NCI-H146 (cell line): Measurements from ENCODE around the gene MARCHF5.
A peak's percentile ranks its signal among the peaks of the same experiment; 100 is the strongest.

Experiments used
- DNase-seq: peaks from one replicate; lab custom pipeline; 2025; lab: John Stamatoyannopoulos, UW

Gene MARCHF5, protein sequence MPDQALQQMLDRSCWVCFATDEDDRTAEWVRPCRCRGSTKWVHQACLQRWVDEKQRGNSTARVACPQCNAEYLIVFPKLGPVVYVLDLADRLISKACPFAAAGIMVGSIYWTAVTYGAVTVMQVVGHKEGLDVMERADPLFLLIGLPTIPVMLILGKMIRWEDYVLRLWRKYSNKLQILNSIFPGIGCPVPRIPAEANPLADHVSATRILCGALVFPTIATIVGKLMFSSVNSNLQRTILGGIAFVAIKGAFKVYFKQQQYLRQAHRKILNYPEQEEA

DNA sequence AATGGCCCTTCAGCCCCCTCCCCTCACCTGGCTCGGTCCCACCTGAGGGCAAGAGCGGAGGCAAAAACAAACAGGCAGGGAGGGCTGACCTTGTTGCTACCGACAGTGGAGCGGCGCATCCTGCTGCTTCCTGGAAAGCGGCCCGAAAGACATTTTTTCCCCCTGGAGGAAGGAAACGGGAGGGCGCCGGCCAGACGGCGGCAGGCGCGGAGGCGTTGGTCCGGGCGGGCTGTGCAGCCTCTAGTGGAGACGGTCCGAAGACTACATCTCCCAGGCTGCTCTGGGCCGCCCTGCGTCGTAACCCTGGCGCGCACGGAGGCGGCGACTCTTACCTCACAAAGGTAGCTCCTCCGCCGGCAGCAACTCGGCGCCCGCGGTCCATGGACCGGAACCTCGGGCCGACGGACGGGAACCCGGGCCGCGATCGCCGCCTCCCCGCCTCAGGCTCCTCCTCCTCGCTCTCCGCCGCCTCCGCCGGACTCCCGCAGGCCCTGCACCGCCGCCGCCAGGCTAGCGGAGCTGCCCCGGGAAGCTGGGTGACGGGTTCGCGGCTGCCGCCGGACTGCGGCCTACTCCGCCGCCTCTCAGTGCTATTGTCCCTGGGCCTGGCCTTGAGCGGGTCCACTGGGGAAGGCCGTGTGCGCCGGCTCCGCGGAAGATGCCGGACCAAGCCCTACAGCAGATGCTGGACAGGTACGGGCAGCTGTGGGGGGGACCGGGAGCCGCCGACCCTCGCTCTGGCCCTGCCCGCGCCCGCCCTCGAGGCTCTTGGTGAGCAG lies at the start of gene MARCHF5, which contains the start of gene CPEB3:
MARCHF5 (plus strand) TSS at position 331 of the 779 bp plus-strand sequence; CDS start at position 659, 328 bp downstream.
CPEB3 (minus strand) TSS at position 242 of the 779 bp plus-strand sequence. CDS start 50,728 bp downstream, outside the sequence.
- DNase-seq: peak; percentile 97

DNA sequence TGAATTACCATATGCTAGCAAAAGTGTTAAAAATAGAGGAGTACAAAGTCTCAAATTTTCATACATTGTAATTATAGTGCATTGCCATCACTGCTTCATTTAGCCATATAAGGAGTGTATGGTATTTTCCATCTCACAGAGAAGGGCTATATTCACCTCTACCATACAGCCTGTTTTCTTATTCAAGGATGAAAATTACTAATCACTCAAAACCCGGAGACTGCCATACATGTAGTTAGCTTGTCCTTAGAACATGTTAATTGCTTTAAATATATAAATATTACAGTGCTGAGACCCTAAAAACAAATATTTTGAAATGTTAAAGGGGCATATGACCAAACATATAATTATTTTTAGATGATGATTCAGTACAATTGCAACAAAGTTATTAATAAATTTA lies 49.5 kb upstream of the MARCHF5 start:
- DNase-seq: no peak

DNA sequence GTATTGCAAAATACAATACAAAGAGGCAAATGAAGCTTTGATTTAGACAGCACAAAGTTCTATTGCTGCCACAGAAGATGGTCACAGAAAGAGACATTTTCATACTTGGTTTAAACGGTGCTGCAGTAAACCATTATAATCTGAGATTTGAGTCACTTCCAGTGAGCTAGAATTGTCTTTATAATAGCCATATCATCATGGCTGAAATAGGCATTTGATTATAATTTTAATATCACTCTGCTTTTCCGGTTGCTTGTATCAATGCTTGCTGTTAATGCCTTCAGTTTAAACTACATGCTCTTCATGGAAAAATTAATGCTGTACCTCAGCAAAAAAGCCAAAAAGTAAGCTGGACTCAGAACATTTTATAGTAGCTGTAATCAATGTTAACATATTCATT lies 48.6 kb upstream of the MARCHF5 start:
- no peak for DNase-seq

DNA sequence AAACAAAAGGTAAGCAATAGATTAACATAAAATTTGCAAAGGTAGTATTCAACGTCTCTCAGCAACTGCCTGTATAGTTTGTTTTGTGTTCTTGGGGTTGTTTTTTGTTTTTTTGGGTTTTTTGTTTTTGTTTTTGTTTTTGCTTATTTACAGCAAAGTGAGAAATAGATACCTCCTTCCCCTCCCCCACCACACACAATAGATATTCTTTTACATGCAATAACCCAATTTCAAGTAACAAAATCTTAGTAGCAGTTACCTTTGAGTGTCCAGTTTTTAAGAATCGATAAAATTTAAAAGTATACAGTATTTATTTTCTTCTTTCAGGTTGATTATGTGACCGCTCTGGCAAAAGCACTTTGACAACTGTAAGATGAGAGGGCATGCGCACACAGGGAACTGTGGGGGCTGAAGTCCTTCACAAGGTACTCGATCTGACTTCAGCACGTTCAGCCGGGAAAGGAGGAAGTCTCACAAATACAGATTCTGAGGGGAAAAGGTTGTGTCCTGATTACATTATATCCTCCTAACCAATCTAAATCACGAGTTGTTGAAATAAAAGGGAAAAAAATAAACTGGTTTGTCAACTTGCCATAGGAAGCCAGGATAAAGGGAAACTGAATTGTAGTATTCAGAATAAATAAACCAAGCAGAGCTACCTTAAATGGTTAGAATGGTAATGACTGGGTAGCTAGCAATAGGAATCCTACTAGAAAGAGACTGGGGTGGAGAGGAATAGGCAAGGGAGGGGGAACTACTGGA lies 47.9 kb upstream of the MARCHF5 start:
- peak; percentile 85 for DNase-seq

DNA sequence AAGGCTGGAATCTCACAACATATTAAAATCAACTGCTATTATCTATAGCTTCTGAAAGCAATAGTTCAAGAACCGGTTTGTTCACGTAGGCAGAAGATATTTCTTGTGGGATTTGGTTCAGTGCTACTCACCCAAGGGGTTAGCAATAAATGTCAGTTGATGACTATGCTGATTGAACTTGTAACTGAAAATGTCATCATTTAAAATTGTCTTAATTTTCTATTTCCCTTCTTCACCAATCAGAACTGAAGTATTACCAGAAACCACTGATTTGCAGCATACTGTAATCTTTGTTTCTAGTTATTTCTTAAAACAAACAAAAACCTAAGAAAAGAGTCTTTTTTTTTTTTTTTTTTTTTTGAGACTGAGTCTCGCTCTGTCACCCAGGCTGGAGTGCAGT lies 46.2 kb upstream of the MARCHF5 start:
- no peak for DNase-seq

DNA sequence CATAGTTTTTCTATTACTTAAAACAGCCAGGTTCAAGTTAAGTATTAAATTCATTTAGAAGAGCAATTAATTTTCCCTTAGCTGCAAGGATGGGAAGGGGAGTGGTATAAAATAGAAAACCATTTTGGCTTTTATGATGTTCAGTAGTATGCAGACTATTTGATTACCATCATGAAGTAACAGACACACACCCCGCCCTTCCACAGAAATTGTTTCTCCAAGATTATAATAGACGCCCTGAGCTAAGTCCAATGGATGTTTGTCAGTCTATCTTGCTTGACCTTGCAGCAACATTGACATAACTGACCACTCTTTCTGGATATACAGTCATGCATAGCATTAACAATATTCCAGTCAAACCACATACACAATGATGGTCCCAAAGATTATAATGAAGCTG lies 42.4 kb upstream of the MARCHF5 start:
- no peak for DNase-seq

DNA sequence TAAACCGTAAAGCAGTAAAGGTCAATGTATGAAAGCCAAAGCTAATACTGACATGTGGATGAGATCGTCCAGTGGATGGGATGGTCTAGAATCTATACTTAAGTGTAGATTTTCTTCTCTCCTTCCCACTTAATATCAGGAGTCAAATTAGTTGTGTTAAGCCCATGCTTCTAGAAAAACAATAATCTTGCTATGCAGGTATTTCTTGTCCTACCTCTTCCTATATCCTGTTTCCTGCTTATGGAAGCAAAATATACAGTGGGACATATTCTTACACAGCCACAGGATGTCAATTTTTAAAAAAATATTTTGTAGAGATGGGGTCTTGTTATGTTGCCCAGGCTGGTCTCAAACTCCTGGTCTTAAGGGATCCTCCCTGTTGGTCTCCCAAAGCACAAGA lies 27.6 kb upstream of the MARCHF5 start:
- DNase-seq: no peak

DNA sequence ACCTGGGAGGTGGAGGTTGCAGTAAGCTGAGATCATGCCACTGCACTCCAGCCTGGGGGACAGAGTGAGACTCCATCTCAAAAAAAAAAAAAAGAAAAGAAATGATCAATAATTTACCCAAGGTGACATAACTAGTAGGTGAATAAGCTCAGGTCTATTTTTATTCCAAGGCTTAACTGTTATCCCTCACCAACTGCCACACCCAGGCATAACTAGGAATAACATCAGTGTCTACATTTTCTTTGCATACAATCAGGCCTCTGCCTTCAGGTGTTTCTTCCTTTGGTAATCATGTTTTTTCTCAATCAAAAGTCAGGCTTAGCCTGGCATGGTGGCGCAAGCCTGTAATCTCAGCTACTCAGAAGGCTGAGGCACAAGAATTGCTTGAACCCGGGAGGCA lies 26.7 kb upstream of the MARCHF5 start:
- DNase-seq: no peak

DNA sequence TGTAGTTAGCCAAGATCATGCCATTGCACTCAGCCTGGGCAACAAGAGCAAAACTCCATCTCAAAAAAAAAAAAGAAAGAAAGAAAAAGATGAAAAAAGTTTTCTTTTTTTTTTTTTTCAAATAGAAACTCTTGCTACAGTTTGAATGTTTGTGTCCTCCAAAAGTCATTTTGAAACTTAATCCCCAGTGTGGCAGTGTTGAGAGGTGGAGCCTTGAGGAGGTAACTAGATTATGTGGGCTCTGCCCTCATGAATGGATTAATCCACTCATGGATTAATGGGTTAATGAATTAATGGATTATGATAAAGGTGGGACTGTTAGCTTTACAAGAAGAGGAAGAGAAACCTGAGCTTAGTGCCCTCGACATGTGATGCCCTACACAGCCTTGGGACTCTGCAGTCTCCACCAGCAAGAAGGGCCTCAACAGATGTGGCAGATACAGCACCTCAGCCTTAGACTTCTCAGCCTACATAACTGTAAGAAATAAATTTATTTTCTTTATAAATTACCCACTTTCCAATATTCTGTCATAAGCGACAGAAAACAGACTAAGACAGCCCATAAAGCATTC lies 25.2 kb upstream of the MARCHF5 start:
- DNase-seq: no peak

DNA sequence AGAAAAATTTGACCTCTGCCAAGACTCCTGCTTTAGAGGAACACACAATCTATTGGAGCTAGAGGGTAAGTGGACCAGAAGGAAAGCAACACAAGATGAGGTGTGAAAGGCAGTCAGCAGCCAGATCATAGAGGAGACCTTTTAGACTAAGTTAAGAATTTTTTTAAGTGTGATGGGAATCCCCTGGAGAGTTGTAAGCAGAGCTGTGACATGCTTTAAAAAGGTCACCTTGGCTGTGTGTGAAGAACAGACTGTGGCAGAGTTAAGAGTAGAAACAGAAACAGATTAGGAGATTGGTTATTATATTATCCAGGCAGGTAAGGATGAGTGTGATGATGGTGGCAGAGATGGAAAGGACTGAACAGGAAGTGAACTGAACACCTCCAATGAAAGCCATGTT lies 23.6 kb upstream of the MARCHF5 start:
- no peak for DNase-seq

DNA sequence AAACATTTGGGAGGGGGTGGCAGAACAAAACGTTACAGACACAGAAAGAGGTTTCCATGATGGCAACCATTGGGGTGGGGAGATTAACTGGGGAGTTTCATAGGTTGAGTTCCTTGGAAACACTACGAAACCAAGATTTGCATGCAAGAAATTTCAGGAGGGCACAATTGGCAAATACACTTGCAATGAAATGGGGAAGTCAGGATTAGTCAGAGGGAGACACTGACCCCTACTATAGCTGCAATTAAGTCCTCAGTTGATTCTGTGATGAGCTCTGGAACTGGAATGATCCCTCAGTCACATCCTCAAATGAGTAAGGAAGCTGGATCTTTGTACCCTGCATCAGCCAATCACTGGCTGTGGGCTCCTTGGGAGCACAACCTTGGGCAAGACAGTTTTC lies 22.2 kb upstream of the MARCHF5 start:
- DNase-seq: no peak

DNA sequence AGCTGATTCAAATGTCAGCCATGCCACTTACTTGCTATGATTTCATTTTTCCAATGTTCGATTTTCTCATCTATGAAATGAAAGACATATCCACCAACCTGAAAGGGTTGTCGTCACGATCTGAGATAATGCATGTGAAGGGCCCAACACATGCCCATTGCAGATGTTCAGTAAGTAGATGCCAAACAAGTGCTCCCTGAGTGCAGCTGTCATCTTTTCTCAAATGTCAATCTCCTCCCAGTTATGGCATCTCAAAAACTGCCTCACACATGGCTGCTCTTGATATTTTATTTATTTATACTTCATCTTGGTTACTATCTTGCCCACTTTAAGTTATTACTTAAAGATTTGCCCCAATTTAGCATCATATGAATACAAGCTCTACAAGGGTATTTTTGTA lies 16.9 kb upstream of the MARCHF5 start:
- no peak for DNase-seq

DNA sequence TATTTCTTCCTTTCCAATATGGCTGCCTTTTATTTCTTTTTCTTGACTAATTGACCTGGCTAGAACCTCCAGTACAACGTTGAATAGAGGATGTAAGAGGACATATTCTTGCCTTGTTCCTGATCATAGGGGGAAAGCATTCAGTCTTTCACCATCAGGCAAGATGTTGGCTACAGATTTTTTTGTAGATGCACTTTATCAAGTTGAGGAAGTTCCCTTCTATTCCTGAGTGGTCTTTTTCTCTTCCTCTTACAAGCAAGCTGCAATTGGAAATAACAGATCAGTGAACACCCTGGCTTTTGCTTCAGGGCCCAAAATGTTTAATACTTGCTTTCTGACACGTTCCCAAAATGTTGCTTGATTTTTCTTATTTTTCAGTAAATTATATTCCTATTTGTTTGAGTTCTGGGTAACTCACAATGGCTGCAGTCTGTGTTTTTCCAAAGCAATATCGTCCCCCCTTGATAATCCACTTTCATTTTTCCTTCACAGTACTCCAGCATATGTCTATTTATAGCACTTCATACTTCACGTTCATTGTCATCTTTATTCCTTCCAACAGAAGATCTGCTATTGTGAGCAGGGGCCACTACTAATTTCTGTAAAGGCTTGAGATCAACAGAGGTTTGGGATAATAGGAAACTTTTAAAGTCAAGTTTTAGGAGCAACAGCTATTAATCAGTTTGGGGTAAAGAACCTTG lies 11.8 kb upstream of the MARCHF5 start:
- no peak for DNase-seq

DNA sequence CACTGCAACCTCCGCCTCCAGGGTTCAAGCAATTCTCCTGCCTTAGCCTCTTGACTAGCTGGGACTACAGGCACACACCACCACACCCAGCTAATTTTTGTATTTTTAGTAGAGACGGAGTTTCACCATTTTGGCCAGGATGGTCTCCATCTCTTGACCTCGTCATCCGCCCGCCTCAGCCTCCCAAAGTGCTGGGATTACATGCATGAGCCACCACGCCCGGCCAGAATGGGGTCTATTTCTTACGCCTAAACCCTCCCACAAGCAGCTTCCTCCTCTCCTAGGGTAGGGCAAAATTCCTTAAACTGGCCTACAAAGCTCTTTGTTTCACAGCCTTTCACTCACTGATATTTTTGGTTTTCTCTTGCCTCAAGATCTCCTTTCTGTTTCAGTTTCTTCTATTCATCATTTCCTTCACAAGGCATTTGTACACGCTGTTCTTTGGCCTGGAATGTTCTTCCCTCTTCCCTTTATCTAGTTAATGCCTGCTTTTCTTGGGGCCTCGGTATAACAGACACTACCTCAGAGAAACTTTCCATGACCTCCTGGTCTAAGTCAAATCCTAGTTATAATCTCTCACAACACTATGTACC lies 6.8 kb upstream of the MARCHF5 start:
- no peak for DNase-seq

DNA sequence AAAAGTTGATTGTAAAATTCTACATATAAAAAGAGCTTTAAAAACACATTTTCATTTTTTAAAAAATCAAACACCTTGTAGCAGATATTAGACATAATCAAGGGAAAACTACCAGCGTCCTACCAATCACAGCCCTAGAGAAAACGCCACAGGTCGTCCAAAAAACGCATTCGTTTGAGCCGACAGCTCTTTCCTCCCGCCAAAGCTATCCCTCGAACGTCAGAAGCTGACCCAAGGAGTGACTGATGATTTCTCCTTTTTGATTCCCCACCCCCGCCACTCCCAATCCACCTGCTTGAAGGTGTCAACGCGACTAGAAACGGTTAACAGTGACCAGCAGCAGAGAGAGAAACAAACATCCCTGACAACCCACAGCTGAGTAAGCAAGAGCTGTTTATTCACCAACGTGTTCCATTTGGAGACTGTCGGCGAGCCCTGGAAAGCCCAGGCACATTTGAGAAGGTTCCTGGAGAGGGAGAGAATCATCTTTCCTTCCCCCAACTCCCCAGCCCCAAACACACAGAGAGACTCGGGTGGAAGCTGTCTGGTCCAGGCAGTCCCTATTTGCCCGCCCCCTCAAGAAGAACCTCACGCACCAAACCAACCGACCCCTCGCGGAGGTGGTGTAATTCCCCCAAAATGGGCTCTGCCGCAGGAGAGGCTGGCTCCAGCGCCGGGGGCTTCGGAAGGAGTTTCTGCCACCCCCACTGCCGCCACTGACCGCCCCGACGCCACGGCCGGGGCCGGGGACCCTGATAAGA lies 711 bp upstream of the MARCHF5 start:
- DNase-seq: peak; percentile 86

DNA sequence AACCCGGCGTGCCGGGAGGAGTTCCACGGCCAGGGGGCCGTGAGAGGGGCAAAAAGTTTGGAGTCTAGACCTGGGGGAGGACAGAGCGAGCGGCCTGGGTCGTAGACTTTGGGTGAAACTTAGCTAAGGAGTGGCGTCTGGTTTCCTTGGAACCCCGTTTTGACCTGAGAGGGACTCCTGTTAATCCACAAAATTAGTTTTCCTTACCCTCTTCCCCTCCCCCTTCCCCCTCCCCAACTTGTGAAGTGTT lies 574 bp downstream of the MARCHF5 start:
- DNase-seq: no peak

DNA sequence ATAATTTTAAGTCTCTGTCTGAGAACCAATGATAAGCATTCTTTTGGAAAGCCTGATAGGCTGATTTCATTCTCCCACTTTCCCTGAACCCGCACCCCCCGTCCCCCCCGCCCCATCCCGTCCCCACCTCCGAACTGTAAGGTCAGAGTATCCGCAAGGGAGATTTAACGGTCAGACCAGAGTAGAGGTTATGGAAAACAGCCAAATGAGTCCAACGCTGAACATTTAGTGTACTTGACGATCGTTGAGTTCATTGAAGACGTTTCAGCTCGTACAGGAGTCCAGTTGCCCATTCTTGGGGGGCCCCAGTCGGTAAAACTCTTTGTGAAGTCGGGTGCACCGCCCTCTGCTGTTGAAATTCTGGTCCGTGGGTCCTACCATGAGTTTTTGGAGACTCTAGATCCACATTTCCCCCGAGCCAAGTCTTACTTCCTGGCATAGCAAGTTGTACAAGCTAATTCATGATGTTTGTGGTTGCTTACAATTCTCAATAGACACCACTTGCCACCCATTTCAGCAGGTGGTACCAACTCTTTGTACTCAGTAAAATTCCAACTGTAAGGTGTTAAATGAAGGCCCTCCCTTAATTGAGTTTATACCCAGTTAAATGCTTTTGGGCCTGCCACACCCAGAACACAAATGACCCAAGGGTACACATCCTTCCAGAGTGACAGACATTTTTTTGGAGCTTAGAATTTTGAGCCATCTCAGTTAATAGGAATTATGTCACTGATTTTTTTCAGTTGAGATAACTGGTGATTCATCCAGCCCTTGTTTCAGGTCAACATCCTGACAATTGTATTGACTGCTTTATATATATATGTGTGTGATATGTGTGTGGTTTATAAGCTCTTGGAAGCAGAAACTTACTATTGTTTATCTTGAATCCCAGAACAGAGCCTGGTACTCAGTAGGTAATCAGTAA lies 1.2 kb downstream of the MARCHF5 start:
- DNase-seq: peak; percentile 20

DNA sequence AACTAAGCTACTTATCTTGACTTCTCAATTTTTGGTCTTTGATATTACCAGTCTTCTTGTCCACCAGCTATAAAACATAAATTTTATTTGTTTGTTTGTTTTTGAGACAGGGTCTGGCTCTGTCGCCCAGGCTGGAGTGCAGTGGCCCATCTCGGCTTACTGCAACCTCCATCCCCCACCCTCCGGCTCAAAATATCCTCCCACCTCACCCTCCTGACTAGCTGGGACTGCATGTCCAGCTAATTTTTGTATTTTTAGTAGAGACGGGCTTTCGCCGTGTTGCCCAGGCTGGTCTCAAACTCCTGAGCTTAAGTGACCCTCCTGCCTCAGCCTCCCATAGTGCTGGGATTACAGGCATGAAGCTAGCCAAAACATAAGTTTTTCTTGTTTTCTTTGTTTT lies 7.5 kb downstream of the MARCHF5 start:
- DNase-seq: no peak

DNA sequence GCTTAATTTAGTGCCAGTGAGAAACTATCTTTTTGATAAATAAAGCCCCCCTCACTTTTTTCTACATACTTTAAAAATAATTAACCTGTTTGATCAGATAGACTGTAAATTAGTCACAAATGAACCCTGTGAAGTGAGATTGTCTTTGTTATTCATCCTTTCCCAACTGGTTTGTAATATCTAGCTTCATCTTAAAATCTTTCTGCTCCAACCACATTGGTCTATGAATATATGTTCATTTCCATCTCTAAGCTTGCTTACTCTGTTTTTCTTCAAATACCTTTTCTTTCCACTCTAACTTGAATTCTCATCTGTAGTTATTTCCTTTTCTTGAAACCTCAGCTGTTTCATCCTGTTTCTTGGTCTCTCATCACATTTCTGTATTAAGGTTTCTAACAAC lies 12.1 kb downstream of the MARCHF5 start:
- no peak for DNase-seq

DNA sequence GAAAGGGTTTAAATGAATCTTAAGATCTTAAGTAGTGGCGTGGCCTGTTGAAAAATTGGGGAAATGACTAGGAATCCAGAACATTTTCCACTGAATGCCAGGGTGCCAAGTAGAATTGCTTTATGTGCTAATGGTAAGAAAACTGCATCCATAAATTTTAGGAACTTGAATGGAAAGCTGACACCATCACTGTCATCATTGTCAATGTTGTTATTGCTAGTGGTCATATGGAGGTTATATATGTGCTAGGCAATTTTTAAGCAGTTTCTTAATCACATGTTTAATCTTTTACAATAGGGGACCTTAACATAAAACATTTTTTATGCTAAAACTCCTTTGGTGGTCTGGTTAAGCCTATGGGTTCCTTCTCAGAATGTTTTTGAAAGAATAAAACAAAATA lies 13.1 kb downstream of the MARCHF5 start:
- DNase-seq: no peak
